A375 (cell line): Measurements from ENCODE around the gene POU1F1. TPM values are rescaled to one million over a fixed set of nuclear protein-coding genes. Genes with fewer than 3 reads are reported as not detected.

ENCODE experiments used
- small RNA-seq: library from RNA; depleted of rRNA; stranded (forward); fragments of <200 nt; gene quantifications from one replicate; pipeline ENCODE3, GENCODE V24; 2014
- total RNA-seq: library from RNA; depleted of rRNA; stranded (reverse); fragments of >200 nt; shearing (Covaris generic); gene quantifications from 2 replicates; pipeline ENCODE4 v1.2.3, GENCODE V29; 2014; rRNA removed

The POU1F1 gene
- total RNA-seq: not detected in 2 replicates

DNA sequence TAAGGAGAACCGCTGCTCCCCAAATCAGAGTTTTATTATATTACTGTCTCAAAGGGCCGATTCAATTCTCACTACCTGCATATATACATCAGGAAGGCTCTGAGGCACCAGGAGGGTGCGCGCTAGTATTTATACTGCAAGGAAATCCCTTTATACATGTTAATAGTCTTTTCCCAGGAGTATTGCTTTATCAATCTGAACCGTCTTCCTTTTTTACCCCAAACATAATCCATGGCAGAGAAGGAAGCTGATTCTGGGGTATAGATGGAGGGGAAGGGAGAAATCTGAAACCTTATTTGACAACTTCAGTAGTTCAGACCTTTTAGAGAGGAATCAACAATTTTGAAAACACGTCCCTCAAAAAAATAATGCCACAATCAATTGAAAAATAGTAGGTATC, at the start of gene POU1F1:
TSS of gene POU1F1 (minus strand) at position 101 of the 400 bp plus-strand sequence. CDS start 122 bp downstream, outside the sequence.

DNA sequence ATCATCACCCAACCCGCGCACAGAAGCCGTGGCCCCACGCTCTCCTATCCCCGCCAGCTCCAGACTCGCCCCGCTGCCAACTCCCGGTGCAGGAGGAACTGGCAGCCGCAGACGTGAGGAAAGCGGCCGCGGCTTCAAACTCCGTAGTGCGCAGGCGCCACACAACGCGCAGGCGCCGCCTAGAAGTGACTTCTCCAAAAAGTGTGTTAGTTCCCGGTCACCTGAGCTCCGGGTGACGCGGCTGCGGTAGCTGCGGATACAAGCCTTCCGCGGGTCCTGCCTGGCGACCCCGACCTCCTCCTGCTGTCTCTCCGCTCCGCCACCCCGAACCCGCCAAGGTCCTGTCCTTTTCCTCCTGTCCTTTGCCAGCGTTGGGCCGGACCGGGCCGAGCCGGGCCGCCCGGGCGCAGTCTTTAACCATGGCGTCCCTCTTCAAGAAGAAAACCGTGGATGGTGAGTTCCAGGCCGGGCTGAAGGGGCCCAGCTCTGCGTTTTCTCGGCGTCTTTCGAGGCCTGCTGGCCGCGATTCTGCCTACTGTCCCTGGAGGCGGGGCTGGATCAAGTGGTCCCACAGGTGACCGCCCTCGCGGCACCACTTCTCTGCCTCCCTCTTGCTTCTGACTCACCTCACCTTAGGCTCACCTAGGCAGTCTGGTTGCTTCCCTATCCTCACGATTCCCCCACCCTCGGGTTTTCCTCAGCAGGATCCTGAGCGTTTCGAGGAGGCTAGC, 49.1 kb downstream of the POU1F1 start, which contains the start of gene CHMP2B:
TSS of gene CHMP2B (plus strand) at position 206 of the 731 bp plus-strand sequence. CDS start at position 420, 214 bp downstream.

Small RNA genes within 50 kb of the gene (small RNA-seq; reads per million reads assigned to genes)
- not detected for gene MIR4795

Other genes starting within 250 kb of the POU1F1 start
- gene CHMP2B, start 49.3 kb downstream of the POU1F1 start, total RNA-seq: 23.9 and 24.6 TPM in 2 replicates